ENCODE measurements around the gene ALLC.
"Not testable (repeated sequence)": the region's sequence is repeated elsewhere in the genome, so short reads cannot be mapped to it uniquely, and the experiment has no call there.

Gene ALLC

DNA sequence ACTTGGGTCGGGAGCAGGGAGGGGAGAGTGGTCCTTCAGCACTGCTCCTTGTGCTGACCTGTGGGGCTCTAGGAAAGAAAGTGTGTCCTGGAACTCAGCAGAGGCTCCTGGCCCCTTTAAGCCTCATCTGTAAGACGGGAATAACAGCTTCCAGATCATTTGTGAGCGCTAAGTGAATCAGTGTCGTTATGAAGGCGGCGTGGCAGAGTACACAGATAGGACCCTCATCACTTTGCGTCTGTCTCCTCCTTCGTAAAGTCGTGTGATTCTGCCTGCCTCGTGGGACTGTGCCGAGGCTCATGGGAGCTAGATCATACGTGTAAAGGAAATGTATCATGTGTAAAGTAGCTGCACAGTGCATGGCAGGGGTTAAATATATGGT is 44.5 kb upstream of the ALLC start:
- Histone ChIP-seq H3K9me3 (ENCODE audit: control insufficient read depth, insufficient read depth, low read length) (0 out of 2 replicates have a peak, but pooled peaks cover 4% of the 10 kb centered on the region), H3K4me1 (ENCODE audit: control insufficient read depth, low read length) (peaks cover 31% of the 10 kb centered on the region), H3K9me2 (replicated peaks; ENCODE audit: control insufficient read depth, low read length) (no peaks in the 10 kb centered on the region), H3F3A (ENCODE audit: control insufficient read depth, insufficient read depth) (0 out of 2 replicates have a peak, but pooled peaks cover 4% of the 10 kb centered on the region), H4K20me1 (ENCODE audit: control insufficient read depth, insufficient read depth, low read depth, low read length) (no peaks in the 10 kb centered on the region), H3K79me2 (ENCODE audit: control insufficient read depth, low read length) (no peaks in the 10 kb centered on the region), H3K27ac (ENCODE audit: low read depth, low read length) (no peak overlapping the region), H3K4me3 (ENCODE audit: low read length) (no peak overlapping the region), H3K27me3 (ENCODE audit: control insufficient read depth, low read length) (no peaks in the 10 kb centered on the region), H3K36me3 (ENCODE audit: control insufficient read depth, low read length) (no peaks in the 10 kb centered on the region), H3K4me2 (ENCODE audit: low read length) (no peak overlapping the region)
- TF ChIP-seq, protein P1, sequence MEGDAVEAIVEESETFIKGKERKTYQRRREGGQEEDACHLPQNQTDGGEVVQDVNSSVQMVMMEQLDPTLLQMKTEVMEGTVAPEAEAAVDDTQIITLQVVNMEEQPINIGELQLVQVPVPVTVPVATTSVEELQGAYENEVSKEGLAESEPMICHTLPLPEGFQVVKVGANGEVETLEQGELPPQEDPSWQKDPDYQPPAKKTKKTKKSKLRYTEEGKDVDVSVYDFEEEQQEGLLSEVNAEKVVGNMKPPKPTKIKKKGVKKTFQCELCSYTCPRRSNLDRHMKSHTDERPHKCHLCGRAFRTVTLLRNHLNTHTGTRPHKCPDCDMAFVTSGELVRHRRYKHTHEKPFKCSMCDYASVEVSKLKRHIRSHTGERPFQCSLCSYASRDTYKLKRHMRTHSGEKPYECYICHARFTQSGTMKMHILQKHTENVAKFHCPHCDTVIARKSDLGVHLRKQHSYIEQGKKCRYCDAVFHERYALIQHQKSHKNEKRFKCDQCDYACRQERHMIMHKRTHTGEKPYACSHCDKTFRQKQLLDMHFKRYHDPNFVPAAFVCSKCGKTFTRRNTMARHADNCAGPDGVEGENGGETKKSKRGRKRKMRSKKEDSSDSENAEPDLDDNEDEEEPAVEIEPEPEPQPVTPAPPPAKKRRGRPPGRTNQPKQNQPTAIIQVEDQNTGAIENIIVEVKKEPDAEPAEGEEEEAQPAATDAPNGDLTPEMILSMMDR (IDR thresholded peaks at IDR 0.05; ENCODE audit: low read depth, low read length, poor library complexity, severe bottlenecking): no peak
- TF ChIP-seq EZH2phosphoT487 (IDR thresholded peaks at IDR 0.05; ENCODE audit: borderline replicate concordance, low read length): no peak

DNA sequence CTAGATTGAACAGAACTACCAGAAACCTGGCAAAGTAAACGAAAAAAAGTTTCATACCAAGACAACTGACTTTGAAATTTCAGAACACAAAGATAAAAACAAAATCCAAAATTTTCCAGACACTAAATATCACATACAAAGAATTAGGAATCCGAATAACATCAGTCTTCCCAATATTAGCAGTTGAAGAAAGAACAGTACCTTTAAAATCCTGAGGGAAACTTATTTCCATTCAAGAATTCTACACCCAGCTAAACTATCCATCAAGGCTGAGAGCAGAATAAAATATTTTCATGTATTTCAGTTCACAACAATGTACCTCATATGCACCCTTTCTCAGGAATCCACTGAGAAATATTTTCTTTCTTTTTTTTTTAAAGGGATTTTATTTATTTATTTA is 43.3 kb upstream of the ALLC start:
- H3K9me3 ChIP-seq (ENCODE audit: control insufficient read depth, insufficient read depth, low read length); H3K4me2 ChIP-seq (ENCODE audit: low read length): not testable (repeated sequence)

DNA sequence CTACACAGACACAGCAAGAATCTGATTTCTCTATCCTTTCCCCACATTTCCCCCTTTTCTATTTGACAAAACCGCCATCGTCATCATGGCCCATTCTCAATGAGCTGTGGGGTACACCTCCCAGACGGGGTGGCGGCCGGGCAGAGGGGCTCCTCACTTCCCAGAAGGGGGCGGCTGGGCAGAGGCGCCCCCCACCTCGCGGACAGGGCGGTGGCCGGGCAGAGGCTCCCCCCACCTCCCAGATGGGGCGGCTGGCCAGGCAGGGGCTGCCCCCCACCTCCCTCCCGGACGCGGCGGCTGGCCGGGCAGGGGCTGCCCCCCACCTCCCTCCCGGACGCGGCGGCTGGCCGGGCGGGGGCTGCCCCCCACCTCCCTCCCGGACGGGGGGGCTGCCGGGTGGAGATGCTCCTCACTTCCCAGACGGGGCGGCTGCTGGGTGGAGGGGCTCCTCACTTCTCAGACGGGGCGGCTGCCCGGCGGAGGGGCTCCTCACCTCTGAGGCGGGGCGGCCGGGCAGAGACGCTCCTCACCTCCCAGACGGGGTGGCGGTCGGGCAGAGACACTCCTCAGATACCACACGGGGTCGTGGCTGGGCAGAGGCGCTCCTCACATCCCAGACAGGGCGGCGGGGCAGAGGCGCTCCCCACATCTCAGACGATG is 42.3 kb upstream of the ALLC start:
- not testable (repeated sequence) for H4K20me1 ChIP-seq (ENCODE audit: control insufficient read depth, insufficient read depth, low read depth, low read length); H3K27me3 ChIP-seq (ENCODE audit: control insufficient read depth, low read length); H3K9me3 ChIP-seq (ENCODE audit: control insufficient read depth, insufficient read depth, low read length); H3K27ac ChIP-seq (ENCODE audit: low read depth, low read length); H3K4me2 ChIP-seq (ENCODE audit: low read length); H3F3A ChIP-seq (ENCODE audit: control insufficient read depth, insufficient read depth); H3K9me2 ChIP-seq (replicated peaks; ENCODE audit: control insufficient read depth, low read length); H3K79me2 ChIP-seq (ENCODE audit: control insufficient read depth, low read length); H3K4me3 ChIP-seq (ENCODE audit: low read length); H3K36me3 ChIP-seq (ENCODE audit: control insufficient read depth, low read length)
- peaks cover 11% of the 10 kb centered on the region for H3K4me1 ChIP-seq (ENCODE audit: control insufficient read depth, low read length)

More for the DNA sequence above, 43.3 kb upstream of the ALLC start:
- H3K9me2 ChIP-seq (replicated peaks; ENCODE audit: control insufficient read depth, low read length); H3K4me3 ChIP-seq (ENCODE audit: low read length); H3K79me2 ChIP-seq (ENCODE audit: control insufficient read depth, low read length); H3K36me3 ChIP-seq (ENCODE audit: control insufficient read depth, low read length); H4K20me1 ChIP-seq (ENCODE audit: control insufficient read depth, insufficient read depth, low read depth, low read length); H3K27me3 ChIP-seq (ENCODE audit: control insufficient read depth, low read length); H3F3A ChIP-seq (ENCODE audit: control insufficient read depth, insufficient read depth); H3K27ac ChIP-seq (ENCODE audit: low read depth, low read length): not testable (repeated sequence)
- peaks cover 21% of the 10 kb centered on the region for H3K4me1 ChIP-seq (ENCODE audit: control insufficient read depth, low read length)

DNA sequence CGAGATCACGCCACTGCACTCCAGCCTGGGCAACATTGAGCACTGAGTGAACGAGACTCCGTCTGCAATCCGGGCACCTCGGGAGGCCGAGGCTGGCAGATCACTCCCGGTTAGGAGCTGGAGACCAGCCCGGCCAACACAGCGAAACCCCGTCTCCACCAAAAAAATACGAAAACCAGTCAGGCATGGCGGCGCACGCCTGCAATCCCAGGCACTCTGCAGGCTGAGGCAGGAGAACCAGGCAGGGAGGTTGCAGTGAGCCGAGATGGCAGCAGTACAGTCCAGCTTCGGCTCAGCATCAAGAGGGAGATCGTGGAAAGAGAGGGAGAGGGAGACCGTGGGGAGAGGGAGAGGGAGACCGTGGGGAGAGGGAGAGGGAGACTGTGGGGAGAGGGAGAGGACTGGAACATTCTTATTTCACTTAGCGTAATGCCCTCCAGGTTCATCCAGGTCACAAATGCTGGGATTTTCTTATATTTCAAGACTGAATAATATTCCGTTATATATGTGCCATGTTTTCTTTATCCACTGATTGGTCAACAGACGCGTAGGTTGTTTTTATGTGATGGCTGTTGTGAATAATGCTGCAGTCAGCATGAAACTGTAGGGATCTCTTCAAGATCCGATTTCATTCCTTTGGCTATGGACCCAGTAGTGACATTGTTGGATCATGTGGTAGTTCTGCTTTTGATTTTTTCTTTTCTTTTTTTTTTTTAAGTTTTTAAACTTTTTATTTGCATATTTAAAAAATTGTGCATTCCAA is 41.4 kb upstream of the ALLC start:
- not testable (repeated sequence) for H3K79me2 ChIP-seq (ENCODE audit: control insufficient read depth, low read length); H3K36me3 ChIP-seq (ENCODE audit: control insufficient read depth, low read length); H3K4me1 ChIP-seq (ENCODE audit: control insufficient read depth, low read length); H3K9me2 ChIP-seq (replicated peaks; ENCODE audit: control insufficient read depth, low read length); H3F3A ChIP-seq (ENCODE audit: control insufficient read depth, insufficient read depth); H3K9me3 ChIP-seq (ENCODE audit: control insufficient read depth, insufficient read depth, low read length); H3K27me3 ChIP-seq (ENCODE audit: control insufficient read depth, low read length); H3K27ac ChIP-seq (ENCODE audit: low read depth, low read length); H3K4me3 ChIP-seq (ENCODE audit: low read length); H4K20me1 ChIP-seq (ENCODE audit: control insufficient read depth, insufficient read depth, low read depth, low read length); H3K4me2 ChIP-seq (ENCODE audit: low read length)
